Ishikawa (cell line): ENCODE data around the gene RAB31.

Source experiments
- CEBPB ChIP-seq: IDR thresholded peaks from 2 replicates; pipeline ENCODE4 v1.6.1; 2012
- EGR1 ChIP-seq: IDR thresholded peaks from 2 replicates; pipeline ENCODE4 v1.6.1; 2012
- EP300 ChIP-seq: IDR thresholded peaks from 2 replicates; pipeline ENCODE4 v1.6.1; 2012; ENCODE audit warnings: borderline replicate concordance
- TAF1 ChIP-seq: IDR thresholded peaks from 2 replicates; pipeline ENCODE4 v1.6.1; 2012; ENCODE audit warnings: low read depth, mild to moderate bottlenecking
- TEAD4 ChIP-seq: IDR thresholded peaks from 2 replicates; pipeline ENCODE4 v1.6.1; 2012
- TF ChIP-seq, protein P1 (sequence below): IDR thresholded peaks from 2 replicates; pipeline ENCODE4 v1.6.1; 2012

DNA sequence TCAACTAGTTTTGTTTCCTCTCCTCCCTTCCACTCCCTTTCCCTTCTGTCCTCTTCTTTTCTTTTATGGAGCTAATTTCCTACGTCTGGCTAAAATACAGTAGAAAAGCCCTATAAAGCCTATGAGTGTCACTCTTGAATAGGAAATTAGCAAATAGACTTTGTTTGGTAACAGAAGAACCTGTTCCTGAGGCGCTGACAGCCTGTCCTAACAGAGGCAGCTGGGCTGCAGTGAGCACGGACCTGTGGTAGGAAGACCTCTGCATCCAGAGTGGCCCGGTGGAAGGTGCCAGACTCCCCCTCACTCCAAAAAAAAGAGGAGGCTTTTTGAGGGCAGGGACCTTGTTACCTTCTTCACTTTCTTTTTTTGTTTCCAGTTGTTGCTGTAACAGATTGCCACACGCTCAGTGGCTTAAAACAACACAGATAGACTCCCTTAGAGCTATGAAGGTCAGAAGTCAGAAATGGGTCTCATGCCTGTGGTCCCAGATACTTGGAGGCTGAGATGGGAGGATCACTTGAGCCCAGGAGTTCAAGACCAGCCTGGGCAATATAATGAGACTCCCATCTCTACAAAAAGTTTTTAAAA is 96.5 kb downstream of the RAB31 start:
- TF ChIP-seq EP300 (no peak), TEAD4 (no peak), EGR1 (no peak), CEBPB (no peak), TAF1 (no peak)
- TF ChIP-seq, protein P1, sequence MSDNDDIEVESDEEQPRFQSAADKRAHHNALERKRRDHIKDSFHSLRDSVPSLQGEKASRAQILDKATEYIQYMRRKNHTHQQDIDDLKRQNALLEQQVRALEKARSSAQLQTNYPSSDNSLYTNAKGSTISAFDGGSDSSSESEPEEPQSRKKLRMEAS = no peak
